Measurements from ENCODE around the gene ATE1.
"Not testable (repeated sequence)": the region's sequence is repeated elsewhere in the genome, so short reads cannot be mapped to it uniquely, and the experiment has no call there.

- TF ChIP-seq CTCF, POLR2A (IDR thresholded peaks at IDR 0.05): not testable (repeated sequence)
Observed at GRCh38 chr10:121969086-121969485, 41.3 kb upstream of the ATE1 start.
